ENCODE results near the gene PTX3.

PTX3 gene

DNA sequence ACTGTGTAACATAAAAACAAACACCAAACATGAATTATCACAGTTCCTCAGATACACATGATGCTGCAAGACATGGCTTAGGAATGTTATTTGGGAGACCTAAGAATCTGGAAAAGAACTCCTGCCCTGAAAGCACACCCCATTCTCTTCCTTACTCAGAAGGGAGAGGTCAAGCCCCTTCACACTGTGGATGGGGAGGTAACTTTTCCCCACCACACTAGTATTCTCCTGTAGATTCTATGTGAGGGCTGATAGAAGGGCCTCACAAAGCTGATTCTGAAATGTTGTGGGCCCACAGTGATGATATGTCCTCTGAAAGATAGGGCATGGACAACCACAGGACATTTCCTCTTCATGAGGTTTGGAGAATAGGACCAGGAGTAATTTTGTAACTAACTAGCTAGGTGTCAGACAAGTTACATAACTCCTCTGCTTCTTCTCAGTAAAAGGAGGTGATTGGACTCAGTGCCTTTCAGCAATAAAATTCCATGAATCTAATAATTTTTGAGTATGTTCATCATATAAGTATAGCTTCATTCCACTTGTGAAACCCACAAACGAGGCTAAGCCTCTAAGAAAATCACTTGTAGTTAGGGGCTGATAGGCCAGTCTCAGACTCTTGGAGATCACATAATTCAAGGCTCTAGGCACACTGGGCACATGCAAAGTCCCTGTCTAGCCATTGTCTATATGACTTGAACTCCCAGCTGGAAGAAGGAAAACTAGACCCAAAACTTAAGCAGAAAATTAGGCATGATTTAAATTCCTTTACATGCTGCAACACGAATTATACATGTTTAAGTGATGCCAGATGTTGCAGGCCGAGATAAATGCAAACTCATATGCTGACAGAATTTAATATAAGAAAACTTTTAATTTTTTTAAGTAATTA, 7.5 kb downstream of the PTX3 start:
- H3K9ac ChIP-seq (ENCODE audit: low read depth, low read length), result no peak overlapping the region
- no peaks in the 10 kb centered on the region for H3K36me3 ChIP-seq (ENCODE audit: insufficient read depth, low read length)
- H3K4me1 ChIP-seq (ENCODE audit: insufficient read depth, low read length), result no peaks in the 10 kb centered on the region
- H3K9me3 ChIP-seq (ENCODE audit: control insufficient read depth, insufficient read depth, low read length), result no peaks in the 10 kb centered on the region

DNA sequence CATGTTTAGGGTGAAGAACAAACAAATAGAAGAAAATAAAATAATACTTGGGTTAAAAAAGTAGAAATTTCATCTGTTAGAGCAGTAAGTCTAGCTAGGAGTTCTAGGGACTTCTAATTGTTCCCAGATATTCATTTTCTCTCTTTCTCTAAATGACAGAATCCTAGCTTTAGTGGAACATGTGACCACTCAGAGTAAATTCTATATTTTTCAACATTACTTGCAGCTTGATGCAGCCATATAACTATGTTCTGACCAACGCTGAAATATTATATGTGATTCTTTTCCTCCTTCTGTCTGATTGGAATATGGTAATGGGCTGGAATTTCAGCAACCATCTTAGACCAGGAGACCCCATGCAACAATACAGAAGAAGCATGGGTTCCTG, 8.1 kb downstream of the PTX3 start:
- Histone ChIP-seq H3K9ac (ENCODE audit: low read depth, low read length) (no peak overlapping the region), H3K9me3 (ENCODE audit: control insufficient read depth, insufficient read depth, low read length) (no peaks in the 10 kb centered on the region; the same call in 1 of the 2 replicates), H3K36me3 (ENCODE audit: insufficient read depth, low read length) (no peaks in the 10 kb centered on the region), H3K4me1 (ENCODE audit: insufficient read depth, low read length) (no peaks in the 10 kb centered on the region)

DNA sequence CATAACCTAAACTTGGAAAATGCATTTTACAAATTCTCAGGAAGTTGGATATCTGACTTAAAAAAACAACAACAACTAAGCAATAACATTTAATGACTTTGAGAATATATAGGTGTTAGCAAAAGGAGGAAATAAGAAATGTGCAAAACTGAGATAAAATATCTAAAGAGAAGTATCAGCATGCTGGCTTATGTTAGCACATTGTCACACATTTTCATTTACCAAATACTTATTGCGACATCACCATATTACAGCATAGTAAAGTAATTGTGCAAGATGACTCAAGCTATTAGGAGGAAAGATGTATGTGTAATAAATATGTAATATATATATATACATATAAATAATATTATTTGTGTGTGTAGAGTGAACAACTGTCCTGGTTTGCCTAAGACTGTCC, 9.2 kb downstream of the PTX3 start:
- Histone ChIP-seq H3K36me3 (ENCODE audit: insufficient read depth, low read length) (no peaks in the 10 kb centered on the region), H3K9ac (ENCODE audit: low read depth, low read length) (no peak overlapping the region), H3K9me3 (ENCODE audit: control insufficient read depth, insufficient read depth, low read length) (no peaks in the 10 kb centered on the region; the same call in 1 of the 2 replicates), H3K4me1 (ENCODE audit: insufficient read depth, low read length) (no peaks in the 10 kb centered on the region)

DNA sequence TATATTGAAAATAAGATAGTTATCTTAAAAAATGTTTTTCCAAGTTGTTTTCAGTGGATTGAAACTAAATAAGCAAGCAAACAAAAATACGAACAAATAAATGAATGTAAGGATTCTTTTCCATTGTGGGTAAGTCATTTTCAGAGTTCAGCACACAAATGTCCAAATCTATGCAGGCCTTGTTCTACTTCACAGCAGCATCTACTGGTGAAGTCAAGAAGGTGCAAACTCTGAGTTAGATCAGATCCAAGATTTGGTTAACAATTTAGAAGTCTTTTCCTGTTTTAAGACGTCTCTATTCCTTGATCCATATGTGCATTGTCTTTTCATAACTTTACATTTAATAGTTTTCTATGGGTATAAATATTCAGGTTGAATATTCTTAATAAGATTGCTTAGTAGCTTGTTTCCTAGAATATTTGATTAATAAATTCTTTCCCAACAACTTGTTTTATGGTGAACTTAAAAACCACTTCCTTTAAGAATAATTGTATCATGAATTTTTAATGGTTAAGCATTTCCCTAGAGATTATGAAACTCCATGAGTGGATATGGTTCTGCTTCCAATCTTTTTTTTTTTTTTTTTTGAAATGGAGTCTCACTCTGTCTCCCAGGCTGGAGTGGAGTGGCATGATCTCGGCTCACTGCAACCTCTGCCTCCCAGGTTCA, 10.5 kb downstream of the PTX3 start:
- H3K36me3 ChIP-seq (ENCODE audit: insufficient read depth, low read length), result no peaks in the 10 kb centered on the region
- no peak overlapping the region for H3K9ac ChIP-seq (ENCODE audit: low read depth, low read length)
- H3K9me3 ChIP-seq (ENCODE audit: control insufficient read depth, insufficient read depth, low read length), result no peaks in the 10 kb centered on the region; the same call in 1 of the 2 replicates
- no peaks in the 10 kb centered on the region for H3K4me1 ChIP-seq (ENCODE audit: insufficient read depth, low read length)

DNA sequence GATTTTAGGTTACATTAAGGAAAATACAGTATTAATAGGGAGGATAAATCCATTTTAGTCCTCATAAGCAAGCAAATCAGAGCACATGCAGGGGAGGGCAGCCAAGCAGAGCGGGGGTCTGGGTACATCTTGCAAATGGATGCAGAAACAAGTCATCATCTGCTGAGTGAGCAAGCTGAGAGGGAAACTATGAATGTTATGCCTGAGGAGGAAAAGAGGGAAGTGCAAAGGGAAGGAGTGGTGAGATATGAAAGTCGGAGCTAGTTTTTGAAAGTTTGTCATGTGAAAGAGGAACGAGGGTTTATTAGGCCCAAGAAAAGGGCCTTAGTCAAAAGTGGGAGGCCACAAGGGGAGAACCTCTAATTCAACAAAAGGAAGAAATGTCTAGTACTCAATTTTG, 15.4 kb downstream of the PTX3 start:
- Histone ChIP-seq H3K9me3 (ENCODE audit: control insufficient read depth, insufficient read depth, low read length) (no peaks in the 10 kb centered on the region; the same call in 1 of the 2 replicates), H3K9ac (ENCODE audit: low read depth, low read length) (no peak overlapping the region), H3K36me3 (ENCODE audit: insufficient read depth, low read length) (no peaks in the 10 kb centered on the region), H3K4me1 (ENCODE audit: insufficient read depth, low read length) (no peaks in the 10 kb centered on the region)

DNA sequence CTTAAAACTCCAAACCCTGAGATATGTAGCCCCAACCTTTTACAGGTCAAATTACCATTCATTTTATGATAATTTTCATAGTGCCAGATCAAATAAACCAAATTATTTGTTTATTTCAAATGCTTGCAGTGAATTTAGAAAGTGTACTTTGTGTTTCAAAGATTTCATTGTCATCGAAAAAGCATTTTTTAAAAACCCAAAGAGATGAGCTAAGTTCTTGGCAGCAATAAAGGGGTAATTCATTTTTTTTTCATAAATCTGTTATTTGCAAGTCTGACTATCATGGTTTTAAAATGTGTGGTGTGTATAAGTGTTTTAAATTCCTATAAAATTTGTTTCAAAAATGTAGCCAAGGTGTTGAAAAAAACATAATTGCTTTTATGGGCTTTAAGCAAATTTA, 17.2 kb downstream of the PTX3 start:
- no peak overlapping the region for H3K9ac ChIP-seq (ENCODE audit: low read depth, low read length)
- no peaks in the 10 kb centered on the region; the same call in 1 of the 2 replicates for H3K9me3 ChIP-seq (ENCODE audit: control insufficient read depth, insufficient read depth, low read length)
- no peaks in the 10 kb centered on the region for H3K36me3 ChIP-seq (ENCODE audit: insufficient read depth, low read length)
- no peaks in the 10 kb centered on the region for H3K4me1 ChIP-seq (ENCODE audit: insufficient read depth, low read length)

DNA sequence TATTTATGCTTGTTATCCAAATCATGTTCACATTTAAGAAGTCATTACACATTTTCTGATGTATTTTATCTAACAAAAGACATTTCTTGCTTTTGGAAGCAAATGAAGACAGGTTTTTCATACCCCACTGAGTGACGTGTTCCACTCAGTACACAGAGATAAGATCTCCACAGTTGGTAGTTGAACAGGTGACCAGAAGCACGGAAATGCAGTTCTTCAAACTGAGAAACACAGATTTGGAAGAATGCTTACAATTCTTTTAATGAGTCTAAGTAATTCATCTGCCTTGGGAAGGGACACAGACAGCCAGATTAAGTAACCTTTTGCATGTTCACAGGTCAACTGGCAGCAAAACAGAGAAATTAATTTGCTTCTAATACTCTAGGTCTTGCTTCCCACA, 23.1 kb downstream of the PTX3 start:
- Histone ChIP-seq H3K9me3 (ENCODE audit: control insufficient read depth, insufficient read depth, low read length) (no peaks in the 10 kb centered on the region), H3K9ac (ENCODE audit: low read depth, low read length) (no peak overlapping the region), H3K36me3 (ENCODE audit: insufficient read depth, low read length) (no peaks in the 10 kb centered on the region), H3K4me1 (ENCODE audit: insufficient read depth, low read length) (no peaks in the 10 kb centered on the region)

DNA sequence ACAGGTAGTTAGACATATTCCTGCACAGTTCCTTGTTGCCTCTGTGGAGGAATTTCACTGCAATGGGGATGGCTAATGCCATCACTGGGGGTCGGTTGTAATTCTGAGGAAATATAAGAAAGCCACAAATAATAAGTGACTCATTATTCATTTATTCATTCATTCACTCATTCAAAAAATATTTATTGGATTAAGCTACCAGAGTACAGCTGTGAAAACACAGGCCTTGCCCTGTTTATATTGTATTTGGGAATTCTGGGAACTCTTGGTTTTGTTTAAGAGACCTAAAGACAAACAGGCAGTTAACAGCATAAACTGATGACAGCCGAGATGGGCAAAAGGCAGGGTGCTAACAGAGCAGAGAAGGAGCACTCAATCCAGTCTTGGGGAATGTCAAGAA, 23.6 kb downstream of the PTX3 start:
- H3K9me3 ChIP-seq (ENCODE audit: control insufficient read depth, insufficient read depth, low read length), result no peaks in the 10 kb centered on the region
- H3K36me3 ChIP-seq (ENCODE audit: insufficient read depth, low read length), result no peaks in the 10 kb centered on the region
- H3K4me1 ChIP-seq (ENCODE audit: insufficient read depth, low read length), result no peaks in the 10 kb centered on the region
- no peak overlapping the region for H3K9ac ChIP-seq (ENCODE audit: low read depth, low read length)

DNA sequence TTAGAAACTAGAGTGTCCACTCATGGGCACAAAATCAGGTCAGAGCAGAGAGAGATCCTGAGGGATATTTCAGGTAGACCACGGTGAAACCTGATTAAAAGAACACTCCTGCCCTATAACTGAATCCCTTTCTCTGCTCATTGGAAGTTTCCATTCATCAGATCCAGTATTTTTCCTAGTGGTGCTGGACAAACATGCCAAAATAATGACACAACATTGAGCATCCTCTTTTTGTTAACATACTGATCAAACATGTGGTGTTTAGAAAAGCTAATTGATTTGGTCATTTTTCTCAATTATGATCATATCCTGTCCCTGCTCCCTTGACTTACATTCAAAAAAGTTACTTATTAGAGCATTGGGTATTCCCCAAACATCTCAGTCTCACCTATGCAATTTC, 27.2 kb downstream of the PTX3 start:
- Histone ChIP-seq H3K36me3 (ENCODE audit: insufficient read depth, low read length) (no peaks in the 10 kb centered on the region), H3K9ac (ENCODE audit: low read depth, low read length) (no peak overlapping the region), H3K9me3 (ENCODE audit: control insufficient read depth, insufficient read depth, low read length) (no peaks in the 10 kb centered on the region), H3K4me1 (ENCODE audit: insufficient read depth, low read length) (no peaks in the 10 kb centered on the region)

DNA sequence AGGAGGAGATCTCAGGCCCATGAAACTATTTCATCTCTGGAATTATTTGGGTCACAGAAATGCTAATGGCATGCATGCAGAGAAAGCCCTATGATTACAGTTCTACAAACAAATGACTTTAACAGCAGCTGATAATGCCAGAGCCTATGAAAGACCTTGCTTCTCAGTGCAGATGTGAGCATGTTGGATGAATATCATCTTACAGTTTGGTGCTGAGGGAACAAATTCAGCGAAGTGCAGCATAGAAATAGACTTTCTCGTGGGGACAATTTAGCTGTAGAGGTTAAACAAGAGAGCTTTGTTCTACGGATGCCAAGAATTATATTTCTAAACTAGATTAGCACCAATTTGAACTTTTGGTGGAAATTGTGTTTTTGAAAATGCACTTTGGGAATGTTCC, 27.7 kb downstream of the PTX3 start:
- H3K36me3 ChIP-seq (ENCODE audit: insufficient read depth, low read length), result no peaks in the 10 kb centered on the region
- no peak overlapping the region for H3K9ac ChIP-seq (ENCODE audit: low read depth, low read length)
- H3K9me3 ChIP-seq (ENCODE audit: control insufficient read depth, insufficient read depth, low read length), result no peaks in the 10 kb centered on the region
- no peaks in the 10 kb centered on the region for H3K4me1 ChIP-seq (ENCODE audit: insufficient read depth, low read length)

DNA sequence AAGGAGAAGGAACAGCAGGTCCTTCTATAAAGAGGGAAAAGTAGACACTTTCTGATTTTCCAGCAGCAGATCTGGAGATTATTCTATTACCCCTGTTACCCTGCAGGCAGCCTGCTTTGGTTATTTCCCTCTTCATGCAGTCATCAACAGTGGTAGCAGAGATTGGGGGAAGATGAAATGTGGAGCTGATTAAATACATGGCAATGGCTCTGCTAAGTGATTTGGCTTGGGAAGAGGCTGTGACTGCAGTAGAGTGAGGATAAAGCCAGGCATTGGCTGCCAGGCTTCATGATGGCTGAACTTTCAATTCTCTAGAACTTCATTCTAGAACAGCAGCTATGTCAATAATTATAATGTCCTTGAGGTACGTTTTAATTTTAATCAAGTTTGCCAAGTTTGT, 29.1 kb downstream of the PTX3 start:
- no peaks in the 10 kb centered on the region for H3K4me1 ChIP-seq (ENCODE audit: insufficient read depth, low read length)
- H3K9me3 ChIP-seq (ENCODE audit: control insufficient read depth, insufficient read depth, low read length), result no peaks in the 10 kb centered on the region
- no peaks in the 10 kb centered on the region for H3K36me3 ChIP-seq (ENCODE audit: insufficient read depth, low read length)
- H3K9ac ChIP-seq (ENCODE audit: low read depth, low read length), result no peak overlapping the region

DNA sequence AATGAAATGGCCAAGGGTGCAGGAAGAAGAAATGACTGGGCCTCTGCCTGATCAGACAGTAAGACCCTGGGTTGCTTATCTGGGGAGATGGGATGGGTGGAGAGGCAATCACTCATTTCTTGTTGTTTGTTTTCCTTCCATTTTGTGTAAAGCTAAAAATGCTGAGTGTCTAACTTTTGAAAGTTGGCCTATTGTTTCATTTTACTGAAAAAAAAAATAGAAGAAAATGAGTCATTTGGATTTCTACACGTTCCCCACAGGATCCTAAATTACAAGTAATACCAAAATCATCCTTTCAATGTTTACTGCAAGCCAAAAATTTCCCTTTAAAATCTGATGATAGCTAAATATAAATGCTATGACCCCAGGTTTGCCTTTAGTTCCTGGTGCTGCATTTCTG, 30.6 kb downstream of the PTX3 start:
- no peaks in the 10 kb centered on the region for H3K4me1 ChIP-seq (ENCODE audit: insufficient read depth, low read length)
- no peaks in the 10 kb centered on the region for H3K36me3 ChIP-seq (ENCODE audit: insufficient read depth, low read length)
- no peaks in the 10 kb centered on the region for H3K9me3 ChIP-seq (ENCODE audit: control insufficient read depth, insufficient read depth, low read length)
- no peak overlapping the region for H3K9ac ChIP-seq (ENCODE audit: low read depth, low read length)

DNA sequence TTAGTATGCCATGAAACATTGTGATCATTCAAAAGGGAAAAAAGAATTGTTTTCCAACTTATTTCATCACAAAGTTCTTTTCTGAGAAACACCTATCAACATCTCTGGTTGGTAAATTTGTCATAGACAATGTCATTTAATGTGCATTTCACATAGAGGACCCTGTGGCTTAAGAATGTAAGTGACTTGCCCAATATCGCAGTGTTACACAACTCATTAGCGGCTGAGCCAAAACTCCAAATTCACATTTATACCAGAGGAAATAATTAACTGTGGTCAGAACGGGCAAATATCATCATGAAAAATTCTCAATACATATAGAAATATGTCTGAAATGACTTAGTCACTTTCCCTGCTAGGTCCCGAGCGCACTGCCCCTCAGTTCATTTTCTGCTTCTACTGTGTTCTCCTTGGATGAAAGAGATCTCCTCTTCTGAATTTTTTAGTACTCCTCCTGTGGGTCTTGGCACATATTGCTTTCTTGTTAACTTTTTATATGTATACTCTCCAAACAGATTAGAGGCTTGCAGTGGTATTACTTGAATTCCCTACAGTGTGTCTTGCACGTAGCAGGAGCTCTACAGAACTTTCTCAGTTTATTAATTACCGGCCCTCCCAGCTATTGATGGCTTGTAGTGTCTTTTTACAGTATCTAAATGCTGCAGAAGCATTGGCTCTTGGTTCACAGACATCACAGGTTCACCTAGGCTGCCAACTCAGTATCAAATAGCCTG, 33.1 kb downstream of the PTX3 start:
- no peaks in the 10 kb centered on the region for H3K36me3 ChIP-seq (ENCODE audit: insufficient read depth, low read length)
- no peaks in the 10 kb centered on the region for H3K4me1 ChIP-seq (ENCODE audit: insufficient read depth, low read length)
- no peak overlapping the region for H3K9ac ChIP-seq (ENCODE audit: low read depth, low read length)
- no peaks in the 10 kb centered on the region for H3K9me3 ChIP-seq (ENCODE audit: control insufficient read depth, insufficient read depth, low read length)

DNA sequence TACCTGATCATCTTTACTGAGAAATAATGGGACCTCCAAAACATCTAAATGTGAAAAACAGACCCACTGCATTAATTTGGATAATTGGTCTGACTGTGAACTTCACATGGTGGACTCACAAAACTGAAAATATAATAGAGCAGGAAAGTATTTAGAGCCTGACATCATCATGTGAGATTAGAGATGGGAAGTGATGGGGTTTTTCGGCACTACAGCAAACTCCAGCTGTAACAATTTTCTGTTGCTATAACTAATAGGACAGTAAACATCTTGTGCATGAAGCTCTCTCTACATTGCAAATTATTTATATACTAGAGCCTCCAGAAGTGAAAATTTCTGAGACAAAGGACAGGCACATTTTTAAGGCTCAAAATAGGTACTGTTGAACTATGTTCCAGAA, 34.4 kb downstream of the PTX3 start:
- H3K36me3 ChIP-seq (ENCODE audit: insufficient read depth, low read length), result no peaks in the 10 kb centered on the region
- no peaks in the 10 kb centered on the region for H3K9me3 ChIP-seq (ENCODE audit: control insufficient read depth, insufficient read depth, low read length)
- H3K4me1 ChIP-seq (ENCODE audit: insufficient read depth, low read length), result no peaks in the 10 kb centered on the region
- no peak overlapping the region for H3K9ac ChIP-seq (ENCODE audit: low read depth, low read length)
